Measurements from ENCODE around the gene SPAG6. TPM values are rescaled to one million over a fixed set of nuclear protein-coding genes. Genes with fewer than 3 reads are reported as not detected.

The SPAG6 gene
- total and polyA plus RNA-seq, 8 donors: 0.08 to 1.3 (median 0.41) TPM; not detected in 1

GRCh38 chr10:22332116-22332692 is 13.1 kb upstream of the SPAG6 start:
- Histone ChIP-seq H3K4me3 (no peak overlapping the region), H3K4me1 (peaks cover 0 to 11% (median 0%) of the 10 kb centered on the region in 3 donors), H3K27ac (no peak overlapping the region), H3K27me3 (peaks cover 0 to 36% (median 8%) of the 10 kb centered on the region in 4 donors), H3K36me3 (peaks cover 0 to 9% (median 4%) of the 10 kb centered on the region in 3 donors), H3K9me3 (no peaks in the 10 kb centered on the region)
- WGBS, 2 donors: 91 to 95% methylated on average over 7 of the region's 7 CpGs
- no peak for ATAC-seq
- intact Hi-C loops (cut with DNase I): no loop called here
- no peak for DNase-seq
- FAIRE-seq: no peak
- TF ChIP-seq, protein P1, sequence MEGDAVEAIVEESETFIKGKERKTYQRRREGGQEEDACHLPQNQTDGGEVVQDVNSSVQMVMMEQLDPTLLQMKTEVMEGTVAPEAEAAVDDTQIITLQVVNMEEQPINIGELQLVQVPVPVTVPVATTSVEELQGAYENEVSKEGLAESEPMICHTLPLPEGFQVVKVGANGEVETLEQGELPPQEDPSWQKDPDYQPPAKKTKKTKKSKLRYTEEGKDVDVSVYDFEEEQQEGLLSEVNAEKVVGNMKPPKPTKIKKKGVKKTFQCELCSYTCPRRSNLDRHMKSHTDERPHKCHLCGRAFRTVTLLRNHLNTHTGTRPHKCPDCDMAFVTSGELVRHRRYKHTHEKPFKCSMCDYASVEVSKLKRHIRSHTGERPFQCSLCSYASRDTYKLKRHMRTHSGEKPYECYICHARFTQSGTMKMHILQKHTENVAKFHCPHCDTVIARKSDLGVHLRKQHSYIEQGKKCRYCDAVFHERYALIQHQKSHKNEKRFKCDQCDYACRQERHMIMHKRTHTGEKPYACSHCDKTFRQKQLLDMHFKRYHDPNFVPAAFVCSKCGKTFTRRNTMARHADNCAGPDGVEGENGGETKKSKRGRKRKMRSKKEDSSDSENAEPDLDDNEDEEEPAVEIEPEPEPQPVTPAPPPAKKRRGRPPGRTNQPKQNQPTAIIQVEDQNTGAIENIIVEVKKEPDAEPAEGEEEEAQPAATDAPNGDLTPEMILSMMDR (IDR thresholded peaks at IDR 0.05): no peak

DNA sequence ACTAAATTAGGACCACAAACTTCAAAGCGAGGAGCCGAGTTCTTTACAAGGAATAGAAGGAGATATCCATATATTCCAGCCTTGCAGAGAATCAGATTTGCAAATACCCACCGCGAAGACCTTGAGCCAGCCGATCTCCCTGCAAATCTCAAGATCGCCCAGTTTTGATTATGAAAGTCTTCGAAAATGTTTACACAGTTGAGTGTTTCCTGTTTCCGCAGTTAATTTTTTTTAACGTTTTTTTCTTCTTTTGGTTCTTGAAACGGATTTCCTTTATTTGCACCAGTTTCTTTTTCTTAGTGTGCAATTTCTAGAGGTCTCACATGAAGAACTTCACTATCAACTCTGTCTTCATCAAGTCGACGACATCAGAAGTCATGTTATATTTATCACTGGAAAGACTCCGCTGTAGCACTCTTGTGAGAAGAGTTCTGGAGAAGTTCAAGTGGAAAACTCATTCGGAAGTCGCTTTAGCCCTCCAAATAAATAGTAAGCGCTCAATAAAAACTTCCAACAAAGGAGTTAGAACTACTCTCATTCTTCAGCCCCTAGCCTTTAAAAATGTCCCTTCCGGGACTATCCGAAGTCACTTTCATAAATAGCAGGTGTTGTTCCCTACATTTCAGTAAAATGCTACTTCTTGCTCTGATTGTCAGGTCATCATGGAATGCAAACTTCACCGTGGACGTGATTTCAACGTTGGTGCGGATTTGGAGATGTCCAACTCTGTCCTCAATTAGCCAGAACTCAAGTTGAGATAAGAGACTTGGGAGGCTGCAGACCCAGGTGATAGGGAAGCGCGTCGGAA is 11.9 kb upstream of the SPAG6 start:
- Histone ChIP-seq H3K36me3 (peaks cover 0 to 9% (median 4%) of the 10 kb centered on the region in 3 donors), H3K9me3 (no peaks in the 10 kb centered on the region), H3K27ac (no peak overlapping the region), H3K27me3 (peaks cover 4 to 47% (median 18%) of the 10 kb centered on the region in 4 donors), H3K4me1 (peaks cover 0 to 11% (median 0%) of the 10 kb centered on the region in 3 donors), H3K4me3 (no peak overlapping the region)
- TF ChIP-seq, protein P1 (IDR thresholded peaks at IDR 0.05): no peak
- ATAC-seq (no peak), DNase-seq (no peak), FAIRE-seq (no peak)
- intact Hi-C loops (cut with DNase I): no loop called here
- WGBS, 2 donors: 73 to 81% methylated on average over 25 of the region's 25 CpGs

- H3K4me1 ChIP-seq: peaks cover 0 to 11% (median 0%) of the 10 kb centered on the region in 3 donors
- TF ChIP-seq, protein P1 (IDR thresholded peaks at IDR 0.05): no peak
- FAIRE-seq (no peak), DNase-seq (peak in 1 of 6 donors; percentile 45), ATAC-seq (no peak)
- 68 to 70% methylated on average over 15 to 16 of the region's 16 CpGs for WGBS, 2 donors
- H3K27ac ChIP-seq: no peak overlapping the region
- intact Hi-C loops (cut with DNase I): no loop called here
- peaks cover 0 to 8% (median 4%) of the 10 kb centered on the region in 3 donors for H3K36me3 ChIP-seq
- peak overlapping the region in 1 of 4 donors; percentile 53 for H3K4me3 ChIP-seq
- H3K9me3 ChIP-seq: no peaks in the 10 kb centered on the region
- peaks cover 4 to 52% (median 23%) of the 10 kb centered on the region in 4 donors for H3K27me3 ChIP-seq
Measured at GRCh38 chr10:22333975-22334282, 11.4 kb upstream of the SPAG6 start.

DNA sequence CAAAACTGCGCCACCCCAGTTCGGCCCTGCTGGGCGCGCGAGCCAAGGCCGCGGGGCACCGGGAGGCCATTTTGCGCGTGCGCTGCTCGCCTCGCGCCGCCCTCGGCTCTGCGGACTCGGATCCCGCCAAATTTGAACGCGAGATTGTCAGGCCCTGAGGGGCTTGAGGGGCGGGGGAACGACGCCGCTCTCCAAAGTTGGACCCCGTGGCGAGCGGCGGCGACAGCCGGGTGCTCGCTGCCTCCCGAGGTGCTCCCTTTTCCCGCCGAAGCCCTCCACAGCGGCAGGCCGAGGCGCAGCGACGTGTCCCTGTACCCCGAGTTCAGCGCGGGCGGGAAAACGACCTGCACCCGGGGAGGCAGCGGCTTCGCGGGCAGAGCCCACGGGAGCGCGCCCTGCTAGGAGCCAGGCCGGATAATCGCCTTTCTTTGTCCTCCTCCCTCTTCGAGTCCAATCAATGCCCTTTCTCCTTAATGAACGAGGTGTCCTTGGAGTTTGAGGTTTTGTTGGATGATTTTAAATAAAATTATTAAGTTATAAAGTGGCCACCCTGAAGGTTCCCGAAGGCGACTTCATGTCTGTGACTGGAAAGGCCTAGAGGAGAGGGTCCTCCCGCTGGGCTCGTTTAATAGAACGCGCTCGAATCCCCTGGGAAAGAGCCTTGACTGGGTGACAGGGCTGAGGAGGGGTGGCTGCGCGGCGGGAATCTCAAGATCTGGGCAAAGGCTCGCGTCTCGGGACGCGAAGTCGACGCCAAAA is 10.7 kb upstream of the SPAG6 start:
- DNase-seq: peak in 2 of 6 donors; percentile 62 to 69

More for the DNA sequence above, 10.7 kb upstream of the SPAG6 start:
- intact Hi-C loops (cut with DNase I): no loop called here
- H3K9me3 ChIP-seq: no peaks in the 10 kb centered on the region
- no peak overlapping the region for H3K27ac ChIP-seq
- peak overlapping the region; percentile 29 to 53 (median 34) for H3K4me3 ChIP-seq
- WGBS, 2 donors: 15 to 17% methylated on average over 73 of the region's 73 CpGs
- peaks cover 4 to 58% (median 25%) of the 10 kb centered on the region in 4 donors for H3K27me3 ChIP-seq
- TF ChIP-seq, protein P1 (IDR thresholded peaks at IDR 0.05): no peak
- peaks cover 0 to 14% (median under 1%) of the 10 kb centered on the region in 3 donors for H3K4me1 ChIP-seq
- peaks cover 0 to under 1% (median under 1%) of the 10 kb centered on the region in 3 donors for H3K36me3 ChIP-seq
- ATAC-seq (peak; percentile 19 to 38 (median 36)), FAIRE-seq (no peak)

Data from pancreas (tissue), 10 donors.